Heart left ventricle (tissue), 13 donors: Measurements from ENCODE around the gene RPS15.

Experiments
- POLR2A ChIP-seq, 2 donors: fragments of 450-650 bp; IDR thresholded peaks; one replicate each; pipeline ENCODE4 v1.6.1; 2017; ENCODE audit warnings: antibody characterized with exemption in 2 of 2, mild to moderate bottlenecking in 2 of 2, moderate library complexity in 2 of 2
- TF ChIP-seq, protein P1 (sequence below), 12 donors: fragments of 200-600 bp; sonication (generic) in 4 of 12; IDR thresholded peaks; one replicate each; pipeline versions ENCODE4 v1.5.0 to v1.8.0; 2018 to 2022; ENCODE audit warnings: antibody characterized with exemption in 12 of 12, mild to moderate bottlenecking in 5 of 12
- donor health status: ischemic (EF 13 %, LVEDD 7.1; RV severe dilation, severe dysfunction).
- donor health status: DM: no; HTN: yes; CAD: no.
- donor health status: DM: no; HTN: no; CAD: no.
- donor health status: ischemic (EF 25% LVEDD 6.9; RV normal size, moderate dysfunction).
- donor health status: ischemic (EF 25% LVEDD 5.7; RV mildly dilated, moderate dysfunction).
- donor health status: ischemic (EF 35%, LVEDD 5.7; RV mildly dilated, moderate dysfunction).
- donor health status: nonischemic (EF 11% LVEDD 7.7; RV severe dilation, severe dysfunction).
- donor health status: DM: yes; HTN: yes; CAD: no.
- donor health status: PGD.
- donor health status: ischemic (EF 29% LVEDD 5.4; RV normal size, mild dysfunction).
- donor health status: nonischemic (EF 23%, LVEDD 6.1; RV moderate dilation, normal function).

DNA sequence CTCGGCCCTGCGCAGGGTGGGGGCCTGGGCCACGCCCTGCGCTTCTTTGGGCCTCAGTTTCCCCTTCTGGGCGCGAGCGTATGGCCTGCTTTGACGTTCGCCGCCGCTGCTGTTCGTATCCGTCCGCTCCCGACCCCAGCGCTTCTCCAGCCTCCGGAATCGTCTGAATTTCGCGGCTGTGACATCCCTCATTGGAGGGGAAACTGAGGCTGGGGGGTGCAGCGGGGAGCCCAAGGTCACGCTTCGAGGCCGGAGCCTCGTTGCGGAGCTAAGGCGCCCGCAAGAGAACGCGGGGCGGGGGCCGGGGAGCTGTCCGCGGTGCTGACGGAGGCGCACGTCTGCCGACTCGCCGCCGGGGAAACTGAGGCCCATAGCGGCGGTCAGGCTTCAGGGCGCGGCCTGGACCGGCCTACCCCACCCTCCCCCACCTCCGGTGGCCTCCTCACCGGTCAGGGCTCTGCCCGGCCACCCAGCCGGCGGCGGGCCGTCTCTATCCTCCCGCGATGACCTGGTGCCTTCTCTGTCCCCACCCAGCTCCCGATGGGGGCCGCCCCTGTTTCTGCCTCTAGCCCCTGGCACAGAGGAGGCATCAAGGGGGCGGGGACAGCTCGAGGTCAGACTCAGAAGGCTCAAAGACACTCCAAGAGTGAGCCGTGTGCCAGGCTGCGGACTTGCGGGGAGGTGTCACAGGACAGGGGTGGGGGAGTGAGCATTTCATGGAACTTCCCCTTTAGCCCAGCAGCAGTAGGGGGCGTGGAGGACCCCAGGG lies 8.7 kb downstream of the RPS15 start:
- TF ChIP-seq, protein P1, sequence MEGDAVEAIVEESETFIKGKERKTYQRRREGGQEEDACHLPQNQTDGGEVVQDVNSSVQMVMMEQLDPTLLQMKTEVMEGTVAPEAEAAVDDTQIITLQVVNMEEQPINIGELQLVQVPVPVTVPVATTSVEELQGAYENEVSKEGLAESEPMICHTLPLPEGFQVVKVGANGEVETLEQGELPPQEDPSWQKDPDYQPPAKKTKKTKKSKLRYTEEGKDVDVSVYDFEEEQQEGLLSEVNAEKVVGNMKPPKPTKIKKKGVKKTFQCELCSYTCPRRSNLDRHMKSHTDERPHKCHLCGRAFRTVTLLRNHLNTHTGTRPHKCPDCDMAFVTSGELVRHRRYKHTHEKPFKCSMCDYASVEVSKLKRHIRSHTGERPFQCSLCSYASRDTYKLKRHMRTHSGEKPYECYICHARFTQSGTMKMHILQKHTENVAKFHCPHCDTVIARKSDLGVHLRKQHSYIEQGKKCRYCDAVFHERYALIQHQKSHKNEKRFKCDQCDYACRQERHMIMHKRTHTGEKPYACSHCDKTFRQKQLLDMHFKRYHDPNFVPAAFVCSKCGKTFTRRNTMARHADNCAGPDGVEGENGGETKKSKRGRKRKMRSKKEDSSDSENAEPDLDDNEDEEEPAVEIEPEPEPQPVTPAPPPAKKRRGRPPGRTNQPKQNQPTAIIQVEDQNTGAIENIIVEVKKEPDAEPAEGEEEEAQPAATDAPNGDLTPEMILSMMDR (IDR thresholded peaks at IDR 0.05) = no peak
- TF ChIP-seq POLR2A (IDR thresholded peaks at IDR 0.05) = no peak
